Fibroblast of lung (primary cell): ENCODE measurements around the gene VGF. TPM values are rescaled to one million over a fixed set of nuclear protein-coding genes. Genes with fewer than 3 reads are reported as not detected.

Experiments used
- DNase-seq, 2 donors: peaks; one replicate each; pipeline versions ENCODE4 v3.0.0 to v3.0.0-alpha.2; 2010; ENCODE audit warnings: low read depth in 2 of 2
- H2AFZ ChIP-seq: 2 replicates; pipeline ENCODE4 v1.5.1; 2012; ENCODE audit warnings: low read length, control low read depth, inconsistent platforms
- H3K27ac ChIP-seq: 2 replicates; pipeline ENCODE4 v1.5.1; 2011; ENCODE audit warnings: low read length, control low read depth; ENCODE audit not compliant: insufficient read depth
- H3K27me3 ChIP-seq: 2 replicates; pipeline ENCODE4 v1.5.1; 2011; ENCODE audit warnings: mild to moderate bottlenecking, low read length; ENCODE audit not compliant: control insufficient read depth, insufficient read depth
- H3K36me3 ChIP-seq: 2 replicates; pipeline ENCODE4 v1.5.1; 2011; ENCODE audit warnings: low read length; ENCODE audit not compliant: control insufficient read depth, insufficient read depth
- H3K4me1 ChIP-seq: 2 replicates; pipeline ENCODE4 v1.5.1; 2011; ENCODE audit warnings: low read length; ENCODE audit not compliant: control insufficient read depth, insufficient read depth; ENCODE audit errors: extremely low read depth
- H3K4me2 ChIP-seq: 2 replicates; pipeline ENCODE4 v1.5.1; 2011; ENCODE audit warnings: low read length, control low read depth; ENCODE audit not compliant: insufficient read depth; ENCODE audit errors: extremely low read depth
- H3K4me3 ChIP-seq, 4 experiments: fragments of 200-600 bp in 1 of 4; sonication (generic) in 1 of 4; replicated peaks in 1 of 4; 2 replicates each; pipeline ENCODE4 v1.5.1; 2011 to 2016; ENCODE audit warnings: low read length in 4 of 4, low read depth in 3 of 4, mild to moderate bottlenecking in 3 of 4, control low read depth in 2 of 4, inconsistent platforms in 1 of 4, mixed read lengths in 1 of 4; ENCODE audit not compliant: insufficient read depth in 1 of 4; ENCODE audit errors: control extremely low read depth in 1 of 4
- H3K79me2 ChIP-seq: 2 replicates; pipeline ENCODE4 v1.5.1; 2012; ENCODE audit warnings: mild to moderate bottlenecking, low read length, inconsistent platforms; ENCODE audit not compliant: control insufficient read depth, insufficient read depth
- H3K9ac ChIP-seq: 2 replicates; pipeline ENCODE4 v1.5.1; 2011; ENCODE audit warnings: mild to moderate bottlenecking, low read length, control low read depth; ENCODE audit not compliant: insufficient read depth
- H3K9me3 ChIP-seq: 2 replicates; pipeline ENCODE4 v1.5.1; 2012; ENCODE audit warnings: low read depth, low read length; ENCODE audit not compliant: control insufficient read depth, insufficient read depth
- H4K20me1 ChIP-seq: 2 replicates; pipeline ENCODE4 v1.5.1; 2011; ENCODE audit warnings: low read length; ENCODE audit not compliant: control insufficient read depth, insufficient read depth; ENCODE audit errors: extremely low read depth
- CTCF ChIP-seq, 2 donors: IDR thresholded peaks in 1 of 2; conservative IDR thresholded peaks in 1 of 2; 1 replicate in 1 of 2; 2 replicates in 1 of 2; pipeline ENCODE4 v1.5.1; 2011 to 2012; ENCODE audit warnings: low read length in 2 of 2, control low read depth in 1 of 2, inconsistent platforms in 1 of 2, low read depth in 1 of 2, mild to moderate bottlenecking in 1 of 2
- EZH2 ChIP-seq: IDR thresholded peaks from 2 replicates; pipeline ENCODE4 v1.5.1; 2012; ENCODE audit warnings: low read length, control low read depth, mild to moderate bottlenecking; ENCODE audit errors: missing control alignments
- polyA plus RNA-seq, 2 donors: library from polyadenylated mRNA; depleted of rRNA in 1 of 2; stranded (reverse) in 1 of 2; unstranded in 1 of 2; fragments of >200 nt; gene quantifications; 2 replicates each; pipeline ENCODE4 v1.2.1, GENCODE V29; 2011 to 2012; ENCODE audit warnings: missing spikeins in 1 of 2
- total RNA-seq: library from RNA; depleted of rRNA; stranded (reverse); fragments of >200 nt; gene quantifications from 2 replicates; pipeline ENCODE4 v1.2.1, GENCODE V29; 2014

VGF gene
- total and polyA plus RNA-seq, 2 donors (not counting 1 experiment from before 2014, with no cell fraction given), result 0.66 TPM; not detected in 1

- Histone ChIP-seq H3K9me3 (no peaks in the 10 kb centered on the region), H3K27ac (peak within 1 kb of the TSS; percentile 57), H3K4me1 (peaks cover 7% of the 10 kb centered on the region), H3K36me3 (peaks cover 12% of the 10 kb centered on the region), H3K4me3 (peak within 1 kb of the TSS; percentile 68 to 89 (median 82)), H3K79me2 (peaks cover 11% of the 10 kb centered on the region), H3K9ac (peak within 1 kb of the TSS; percentile 63), H3K27me3 (no peaks in the 10 kb centered on the region), H4K20me1 (no peaks in the 10 kb centered on the region), H3K4me2 (peak within 1 kb of the TSS; percentile 98), H2AFZ (peak within 1 kb of the TSS; percentile 30)
- DNase-seq, result peak; percentile 94 to 96
- TF ChIP-seq EZH2, result no peak
- no peak for TF ChIP-seq CTCF (conservative IDR thresholded peaks at IDR 0.05 in 1 of 2, IDR thresholded peaks at IDR 0.05 in 1 of 2; ENCODE audit: low read depth in 1 of 2, low read length in 2 of 2)
Observed at GRCh38 chr7:101153969-101154692, 11.2 kb downstream of the VGF start, which contains the start of gene AP1S1. Gene AP1S1, plus strand, starts transcription at chr7:101154476. Its CDS starts 39 bp downstream, at chr7:101154515.

- H3K9ac ChIP-seq, result no peak overlapping the region
- peaks cover 11% of the 10 kb centered on the region for H3K79me2 ChIP-seq
- no peak overlapping the region for H3K27ac ChIP-seq
- no peak for TF ChIP-seq EZH2
- no peak for TF ChIP-seq CTCF (conservative IDR thresholded peaks at IDR 0.05 in 1 of 2, IDR thresholded peaks at IDR 0.05 in 1 of 2; ENCODE audit: low read depth in 1 of 2, low read length in 2 of 2)
- no peaks in the 10 kb centered on the region for H3K9me3 ChIP-seq
- H3K4me2 ChIP-seq, result no peak overlapping the region
- H2AFZ ChIP-seq, result no peak overlapping the region
- peaks cover 7% of the 10 kb centered on the region for H3K4me1 ChIP-seq
- H3K27me3 ChIP-seq, result no peaks in the 10 kb centered on the region
- H4K20me1 ChIP-seq, result no peaks in the 10 kb centered on the region
- H3K4me3 ChIP-seq, result no peak overlapping the region
- H3K36me3 ChIP-seq, result peaks cover 4% of the 10 kb centered on the region
- no peak for DNase-seq
Observed at GRCh38 chr7:101151908-101152651, 13.3 kb downstream of the VGF start.

DNA sequence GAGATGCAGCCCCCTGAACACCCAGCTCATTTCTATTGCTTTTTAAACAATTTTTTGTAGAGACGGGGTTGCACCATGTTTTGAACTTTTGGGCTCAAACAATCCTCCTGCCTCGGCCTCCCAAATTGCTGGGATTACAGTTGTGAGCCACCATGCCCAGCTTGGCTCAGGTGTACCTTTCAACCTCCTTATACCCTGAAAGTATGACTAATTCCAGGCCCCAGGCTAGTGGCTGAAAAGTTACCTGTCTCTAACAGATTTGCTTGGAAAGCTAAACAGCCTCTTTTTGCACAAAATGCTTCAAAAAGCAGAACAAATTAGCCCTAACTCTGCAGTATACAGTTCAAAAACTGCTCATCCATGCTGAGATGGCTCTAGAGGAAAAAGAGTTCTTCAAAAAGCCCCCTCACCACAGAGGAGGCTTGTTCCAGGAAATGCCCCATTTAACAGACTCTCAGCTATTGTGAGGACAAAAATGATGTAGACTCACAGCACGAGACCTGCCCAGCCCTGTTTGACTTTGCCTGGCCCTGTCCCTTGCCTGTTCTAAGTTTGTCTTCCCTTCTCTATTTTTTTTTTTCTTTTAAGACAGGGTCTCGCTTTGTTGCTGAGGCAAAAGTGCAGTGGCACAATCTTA is 24.5 kb downstream of the VGF start:
- Histone ChIP-seq H3K4me1 (peaks cover 11% of the 10 kb centered on the region), H3K9ac (no peak overlapping the region), H2AFZ (no peak overlapping the region), H4K20me1 (no peaks in the 10 kb centered on the region), H3K27ac (no peak overlapping the region), H3K4me2 (no peak overlapping the region), H3K27me3 (no peaks in the 10 kb centered on the region), H3K9me3 (no peaks in the 10 kb centered on the region), H3K36me3 (peaks cover 6% of the 10 kb centered on the region), H3K4me3 (no peak overlapping the region), H3K79me2 (no peaks in the 10 kb centered on the region)
- TF ChIP-seq CTCF (conservative IDR thresholded peaks at IDR 0.05 in 1 of 2, IDR thresholded peaks at IDR 0.05 in 1 of 2; ENCODE audit: low read depth in 1 of 2, low read length in 2 of 2) (no peak), EZH2 (no peak)
- DNase-seq, result no peak
